GM06990 (cell line): ENCODE data around the gene GLOD4.
"Not testable (repeated sequence)": the region's sequence is repeated elsewhere in the genome, so short reads cannot be mapped to it uniquely, and the experiment has no call there.

Source experiments
- DNase-seq: peaks from one replicate; pipeline ENCODE4 v3.0.0-alpha.2; 2011; ENCODE audit not compliant: insufficient read length; ENCODE audit errors: extremely low read depth
- H3K27me3 ChIP-seq: replicated peaks from 2 replicates; pipeline ENCODE4 v1.6.0; 2011; ENCODE audit warnings: low read length; ENCODE audit not compliant: control insufficient read depth, insufficient read depth
- H3K36me3 ChIP-seq: 2 replicates; pipeline ENCODE4 v1.5.1; 2011; ENCODE audit warnings: low read length; ENCODE audit not compliant: control insufficient read depth, insufficient read depth
- H3K4me3 ChIP-seq: replicated peaks from 2 replicates; pipeline ENCODE4 v1.5.1; 2011; ENCODE audit warnings: low read depth, mild to moderate bottlenecking, control low read depth, low read length
- CTCF ChIP-seq: IDR thresholded peaks from 2 replicates; pipeline ENCODE4 v1.5.1; 2011; ENCODE audit warnings: low read length, control low read depth, mild to moderate bottlenecking, inconsistent platforms; ENCODE audit not compliant: insufficient read depth, poor library complexity, severe bottlenecking

GLOD4 gene

DNA sequence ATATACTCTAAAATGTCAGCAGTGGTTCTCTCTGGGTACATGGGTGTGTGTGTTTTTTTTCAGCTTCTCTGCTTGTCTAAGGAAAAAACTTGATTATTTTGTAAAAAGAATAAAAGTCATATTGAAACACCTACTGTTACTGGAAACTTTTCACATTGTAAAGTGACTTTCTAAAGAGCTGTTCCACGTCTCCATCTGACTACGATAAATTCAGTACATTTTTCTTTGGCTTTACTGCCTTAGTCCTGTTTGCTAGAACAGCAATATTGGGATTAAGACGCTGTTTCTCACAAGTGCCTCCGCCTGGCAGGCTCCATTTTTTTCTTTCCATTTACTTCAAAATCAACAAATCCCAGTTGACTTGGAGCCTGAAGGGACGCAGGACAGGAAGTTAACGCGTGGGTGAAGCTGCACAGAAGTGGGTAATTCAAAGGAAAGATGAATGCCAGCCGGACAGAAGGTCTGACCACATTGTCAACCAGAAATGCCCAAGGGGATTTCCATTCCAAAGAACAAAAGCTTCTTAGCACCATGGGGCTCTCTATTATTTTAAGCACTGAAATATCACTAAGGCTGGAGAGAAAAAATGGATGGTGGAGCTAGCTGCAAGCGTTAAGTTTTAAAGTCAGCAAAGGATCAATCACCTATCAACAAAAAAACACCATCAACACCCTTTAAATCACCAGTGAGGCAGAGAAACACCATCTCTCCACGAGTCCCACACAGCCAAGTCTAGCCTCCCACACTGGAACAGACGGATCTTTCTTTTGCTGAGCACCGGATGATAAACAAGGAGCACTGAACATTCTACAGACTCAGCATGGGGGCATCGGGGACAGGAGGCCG is 8.4 kb downstream of the GLOD4 start:
- no peak for DNase-seq
- TF ChIP-seq CTCF: no peak
- Histone ChIP-seq H3K27me3 (no peaks in the 10 kb centered on the region), H3K36me3 (peaks cover 22% of the 10 kb centered on the region), H3K4me3 (no peak overlapping the region)

DNA sequence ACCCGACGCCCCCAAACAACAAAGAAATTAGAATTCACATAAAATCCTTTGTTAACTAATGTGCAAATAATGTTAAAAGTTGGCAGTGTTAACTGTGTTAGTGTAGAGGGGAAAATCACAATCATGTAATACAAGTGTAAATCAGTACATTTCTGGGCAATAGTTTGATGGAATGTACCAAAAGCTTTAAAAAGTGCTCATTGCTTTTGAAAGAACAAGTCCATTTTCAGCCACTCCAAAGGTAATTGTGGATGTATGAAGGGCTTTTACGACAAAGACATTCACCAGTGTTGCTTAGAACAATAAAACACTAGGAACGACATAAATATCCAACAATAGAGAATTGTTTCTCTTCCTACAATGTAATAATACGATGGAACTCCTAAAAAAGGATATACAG is 9.1 kb downstream of the GLOD4 start:
- no peaks in the 10 kb centered on the region for H3K27me3 ChIP-seq
- no peak for DNase-seq
- TF ChIP-seq CTCF: no peak
- H3K4me3 ChIP-seq: no peak overlapping the region
- peaks cover 22% of the 10 kb centered on the region for H3K36me3 ChIP-seq

- no peak for DNase-seq
- Histone ChIP-seq H3K4me3 (no peak overlapping the region), H3K27me3 (no peaks in the 10 kb centered on the region), H3K36me3 (peaks cover 9% of the 10 kb centered on the region)
- no peak for TF ChIP-seq CTCF
Measured at GRCh38 chr17:767076-767475, 15.0 kb downstream of the GLOD4 start.

DNA sequence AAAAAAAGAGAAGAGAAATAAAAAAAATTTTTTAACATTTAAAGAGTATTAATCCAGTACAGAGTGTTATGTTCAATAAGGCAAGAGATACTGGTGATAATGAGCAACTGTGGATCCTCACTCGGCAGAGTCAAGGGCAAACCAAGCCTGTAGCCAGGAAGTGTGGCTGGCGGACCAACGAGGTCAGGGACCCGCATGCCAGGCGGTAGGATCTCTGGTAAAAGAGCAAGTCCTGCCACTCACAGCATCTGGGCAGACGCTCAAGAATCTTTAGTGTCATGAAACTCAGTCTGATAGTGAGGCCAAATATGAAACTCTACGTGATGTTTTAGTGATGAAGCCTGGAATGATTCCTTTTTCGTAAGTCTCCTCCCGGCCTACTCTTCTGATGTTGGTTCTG is 21.7 kb downstream of the GLOD4 start:
- H3K4me3 ChIP-seq: no peak overlapping the region
- peaks cover 7% of the 10 kb centered on the region for H3K36me3 ChIP-seq
- no peak for DNase-seq
- no peaks in the 10 kb centered on the region for H3K27me3 ChIP-seq
- no peak for TF ChIP-seq CTCF

DNA sequence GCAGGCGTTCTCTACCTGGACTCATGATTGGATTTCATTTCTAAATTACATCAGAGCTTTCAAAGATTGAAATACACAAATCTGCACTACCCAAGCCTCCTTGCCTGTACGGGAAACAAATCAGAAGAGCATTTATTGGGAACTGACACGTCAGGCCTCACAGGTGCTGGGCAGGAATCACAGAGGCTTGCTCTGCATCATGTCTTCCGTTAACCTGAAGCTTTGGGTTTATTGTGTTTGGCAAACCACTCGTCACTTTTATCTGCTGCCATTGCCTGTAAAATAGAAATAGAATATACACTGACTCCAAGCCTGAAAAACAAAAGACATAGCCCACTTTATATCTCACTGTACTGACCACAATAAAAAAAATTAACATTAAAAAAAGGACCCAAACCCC is 22.1 kb downstream of the GLOD4 start:
- no peak for TF ChIP-seq CTCF
- no peaks in the 10 kb centered on the region for H3K27me3 ChIP-seq
- peaks cover 7% of the 10 kb centered on the region for H3K36me3 ChIP-seq
- H3K4me3 ChIP-seq: no peak overlapping the region
- DNase-seq: no peak

DNA sequence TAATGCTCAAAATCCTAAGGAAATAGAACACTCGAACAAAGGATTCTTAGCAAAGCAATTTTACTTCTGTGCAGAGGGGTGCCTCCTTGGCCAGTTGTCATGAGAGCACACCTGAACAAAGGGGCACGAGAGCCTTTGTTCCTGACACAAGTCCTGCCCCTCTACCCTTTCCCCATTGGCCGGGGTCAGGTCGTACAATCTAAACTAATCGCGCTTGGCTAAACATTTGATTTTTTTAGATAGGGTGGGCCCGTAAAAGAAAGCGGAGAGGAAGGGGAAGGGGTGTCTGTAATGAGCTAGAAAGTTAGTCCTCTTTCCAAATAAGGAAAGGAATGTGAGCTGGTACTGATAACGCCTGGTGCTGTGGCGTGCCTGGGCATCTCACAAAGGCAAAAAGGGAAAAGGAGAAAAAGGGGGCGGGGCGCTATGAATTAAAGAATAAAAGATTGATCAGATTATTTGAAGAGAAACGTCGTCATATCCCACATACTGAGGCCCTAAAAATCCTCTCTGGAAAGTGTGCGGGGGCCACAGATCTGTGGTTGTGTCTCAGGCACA is 26.0 kb downstream of the GLOD4 start:
- H3K27me3 ChIP-seq, H3K36me3 ChIP-seq, H3K4me3 ChIP-seq, DNase-seq: not testable (repeated sequence)

- not testable (repeated sequence) for DNase-seq, H3K36me3 ChIP-seq, H3K27me3 ChIP-seq, H3K4me3 ChIP-seq
Measured at GRCh38 chr17:755319-755961, 26.6 kb downstream of the GLOD4 start.
